ENCODE results near the gene ITGB2.

ITGB2 gene

GRCh38 chr21:44932408-44933181 is 11.9 kb upstream of the ITGB2 start:
- H3K79me2 ChIP-seq (ENCODE audit: insufficient read depth, low read depth) = no peaks in the 10 kb centered on the region
- no peak overlapping the region for H3K9ac ChIP-seq

GRCh38 chr21:44931501-44932407 is 11.1 kb upstream of the ITGB2 start:
- Histone ChIP-seq H3K27me3 (ENCODE audit: insufficient read depth, low read depth) (peaks cover 68% of the 10 kb centered on the region), H3K4me3 (IDR thresholded peaks at IDR 0.05; ENCODE audit: insufficient read depth, low read depth, low read length) (no peak overlapping the region), H3K27ac (no peak overlapping the region), H3K4me1 (ENCODE audit: low read depth, poor library complexity, severe bottlenecking) (no peaks in the 10 kb centered on the region), H3K9ac (no peak overlapping the region), H3K4me2 (no peak overlapping the region), H2AFZ (ENCODE audit: low read depth) (no peak overlapping the region), H3K36me3 (ENCODE audit: insufficient read depth) (no peaks in the 10 kb centered on the region), H3K79me2 (ENCODE audit: insufficient read depth, low read depth) (no peaks in the 10 kb centered on the region), H4K20me1 (ENCODE audit: insufficient read depth) (no peaks in the 10 kb centered on the region)
- no peak for TF ChIP-seq CTCF (conservative IDR thresholded peaks at IDR 0.05; ENCODE audit: low read depth, low read length)

More at GRCh38 chr21:44932408-44933181, 11.9 kb upstream of the ITGB2 start:
- no peaks in the 10 kb centered on the region for H4K20me1 ChIP-seq (ENCODE audit: insufficient read depth)
- H3K4me2 ChIP-seq = no peak overlapping the region
- peaks cover 60% of the 10 kb centered on the region for H3K27me3 ChIP-seq (ENCODE audit: insufficient read depth, low read depth)
- no peaks in the 10 kb centered on the region for H3K36me3 ChIP-seq (ENCODE audit: insufficient read depth)
- TF ChIP-seq CTCF (conservative IDR thresholded peaks at IDR 0.05; ENCODE audit: low read depth, low read length) = no peak
- no peak overlapping the region for H2AFZ ChIP-seq (ENCODE audit: low read depth)
- H3K27ac ChIP-seq = no peak overlapping the region
- no peak overlapping the region for H3K4me3 ChIP-seq (IDR thresholded peaks at IDR 0.05; ENCODE audit: insufficient read depth, low read depth, low read length)
- no peaks in the 10 kb centered on the region for H3K4me1 ChIP-seq (ENCODE audit: low read depth, poor library complexity, severe bottlenecking)

DNA sequence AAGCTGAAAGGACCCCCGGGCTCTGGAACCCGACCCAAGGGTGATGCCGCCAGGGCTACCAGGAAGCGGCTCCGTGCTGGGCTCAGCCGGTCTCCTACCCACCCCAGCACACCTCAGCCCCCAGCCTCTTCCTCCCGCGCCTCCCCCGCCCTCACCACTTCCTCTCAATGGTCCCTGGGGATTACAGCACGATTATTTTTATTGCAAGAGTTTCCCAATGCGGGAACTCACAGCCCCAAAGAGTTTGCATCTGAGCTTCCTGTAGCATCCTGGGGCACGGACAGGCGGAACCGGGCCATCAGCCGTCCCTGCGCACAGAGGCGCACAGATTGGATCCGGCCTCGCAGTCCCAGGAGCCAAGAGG is 10.4 kb upstream of the ITGB2 start:
- H3K9ac ChIP-seq = no peak overlapping the region
- no peaks in the 10 kb centered on the region for H3K4me1 ChIP-seq (ENCODE audit: low read depth, poor library complexity, severe bottlenecking)
- TF ChIP-seq CTCF (conservative IDR thresholded peaks at IDR 0.05; ENCODE audit: low read depth, low read length) = no peak
- no peaks in the 10 kb centered on the region for H3K36me3 ChIP-seq (ENCODE audit: insufficient read depth)
- H3K27me3 ChIP-seq (ENCODE audit: insufficient read depth, low read depth) = peaks cover 75% of the 10 kb centered on the region
- H2AFZ ChIP-seq (ENCODE audit: low read depth) = no peak overlapping the region
- no peaks in the 10 kb centered on the region for H3K79me2 ChIP-seq (ENCODE audit: insufficient read depth, low read depth)
- H3K27ac ChIP-seq = no peak overlapping the region
- no peak overlapping the region for H3K4me3 ChIP-seq (IDR thresholded peaks at IDR 0.05; ENCODE audit: insufficient read depth, low read depth, low read length)
- H4K20me1 ChIP-seq (ENCODE audit: insufficient read depth) = no peaks in the 10 kb centered on the region
- H3K4me2 ChIP-seq = no peak overlapping the region

- Histone ChIP-seq H3K9ac (no peak overlapping the region), H3K36me3 (ENCODE audit: insufficient read depth) (no peaks in the 10 kb centered on the region), H3K79me2 (ENCODE audit: insufficient read depth, low read depth) (no peaks in the 10 kb centered on the region), H3K27me3 (ENCODE audit: insufficient read depth, low read depth) (peaks cover 80% of the 10 kb centered on the region), H3K4me2 (no peak overlapping the region), H3K4me1 (ENCODE audit: low read depth, poor library complexity, severe bottlenecking) (no peaks in the 10 kb centered on the region), H3K27ac (no peak overlapping the region), H2AFZ (ENCODE audit: low read depth) (no peak overlapping the region), H3K4me3 (IDR thresholded peaks at IDR 0.05; ENCODE audit: insufficient read depth, low read depth, low read length) (no peak overlapping the region), H4K20me1 (ENCODE audit: insufficient read depth) (no peaks in the 10 kb centered on the region)
- TF ChIP-seq CTCF (conservative IDR thresholded peaks at IDR 0.05; ENCODE audit: low read depth, low read length) = no peak
Measured at GRCh38 chr21:44930543-44930981, 9.9 kb upstream of the ITGB2 start.

Measured in KMS-11 (cell line).